Kidney capillary endothelial cell (primary cell): ENCODE data around the gene PRKD1.

Experiments
- DNase-seq: peaks from one replicate; pipeline ENCODE4 v3.0.0-alpha.2; 2018; ENCODE audit warnings: low spot score

The PRKD1 gene

DNA sequence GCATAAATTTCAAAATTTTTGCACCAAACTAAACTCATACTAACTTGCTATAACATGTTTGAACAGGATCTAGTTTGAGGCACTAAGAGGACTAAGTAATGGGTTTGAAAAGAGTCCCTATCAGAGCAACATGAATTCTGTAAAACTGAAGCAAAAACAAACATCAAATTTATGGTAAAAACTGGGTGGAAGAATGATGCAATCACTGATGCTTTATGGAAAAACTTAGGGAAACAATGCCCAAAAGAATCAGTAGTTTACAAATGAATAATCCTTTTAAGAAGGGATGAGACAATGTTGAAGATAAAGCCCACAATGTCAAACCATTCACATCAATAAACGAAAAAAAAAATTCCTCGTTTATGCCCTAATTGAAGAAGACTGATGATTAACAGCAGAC lies 88.9 kb downstream of the PRKD1 start:
- DNase-seq, result no peak

- DNase-seq, result no peak
These were observed 91.3 kb downstream of the PRKD1 start for GRCh38 chr14:29836395-29836794.

- no peak for DNase-seq
These were observed 95.6 kb downstream of the PRKD1 start for GRCh38 chr14:29832042-29832441.

GRCh38 chr14:29829851-29830250 lies 97.8 kb downstream of the PRKD1 start:
- DNase-seq, result no peak

GRCh38 chr14:29823816-29824215 lies 103.8 kb downstream of the PRKD1 start:
- no peak for DNase-seq

GRCh38 chr14:29822430-29822709 lies 105.3 kb downstream of the PRKD1 start:
- no peak for DNase-seq

DNA sequence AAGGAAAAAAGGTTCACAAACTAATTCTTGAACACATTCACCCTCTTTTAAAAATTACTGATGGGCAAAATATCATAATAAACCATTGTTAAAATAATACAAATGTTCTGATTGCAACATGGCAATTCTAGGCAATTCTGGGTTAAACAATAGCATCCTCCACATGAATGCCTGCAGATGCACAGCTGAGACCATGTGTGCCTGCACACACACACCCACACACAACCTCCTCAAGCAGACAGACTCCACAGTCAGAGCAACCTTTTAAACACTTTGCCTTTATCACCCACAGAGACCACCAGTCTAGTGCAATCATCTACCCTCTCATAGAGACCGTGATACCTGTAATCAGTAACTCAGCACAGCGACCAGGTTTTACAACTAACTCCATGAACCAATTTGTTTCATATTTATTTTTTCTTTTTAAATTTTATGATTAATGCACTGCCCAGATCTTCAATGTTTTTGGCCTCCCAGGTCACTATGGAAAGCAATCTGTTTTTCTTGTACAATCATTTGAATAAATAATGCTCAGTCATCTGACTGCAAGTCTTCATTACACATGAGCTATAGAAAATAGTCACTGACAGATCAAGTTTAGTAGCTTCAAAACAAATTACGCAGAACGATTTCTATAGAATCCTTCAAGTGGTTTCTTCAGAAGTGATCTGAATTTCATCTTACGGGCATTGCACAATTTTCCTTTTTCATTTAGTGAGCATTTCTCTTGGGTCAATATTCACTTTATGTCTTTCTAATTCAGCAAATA lies 105.8 kb downstream of the PRKD1 start:
- no peak for DNase-seq

GRCh38 chr14:29821242-29821641 lies 106.4 kb downstream of the PRKD1 start:
- no peak for DNase-seq

- DNase-seq, result no peak
These were observed 106.9 kb downstream of the PRKD1 start for GRCh38 chr14:29820785-29821184.

- DNase-seq, result no peak
These were observed 109.8 kb downstream of the PRKD1 start for GRCh38 chr14:29817767-29818405.

DNA sequence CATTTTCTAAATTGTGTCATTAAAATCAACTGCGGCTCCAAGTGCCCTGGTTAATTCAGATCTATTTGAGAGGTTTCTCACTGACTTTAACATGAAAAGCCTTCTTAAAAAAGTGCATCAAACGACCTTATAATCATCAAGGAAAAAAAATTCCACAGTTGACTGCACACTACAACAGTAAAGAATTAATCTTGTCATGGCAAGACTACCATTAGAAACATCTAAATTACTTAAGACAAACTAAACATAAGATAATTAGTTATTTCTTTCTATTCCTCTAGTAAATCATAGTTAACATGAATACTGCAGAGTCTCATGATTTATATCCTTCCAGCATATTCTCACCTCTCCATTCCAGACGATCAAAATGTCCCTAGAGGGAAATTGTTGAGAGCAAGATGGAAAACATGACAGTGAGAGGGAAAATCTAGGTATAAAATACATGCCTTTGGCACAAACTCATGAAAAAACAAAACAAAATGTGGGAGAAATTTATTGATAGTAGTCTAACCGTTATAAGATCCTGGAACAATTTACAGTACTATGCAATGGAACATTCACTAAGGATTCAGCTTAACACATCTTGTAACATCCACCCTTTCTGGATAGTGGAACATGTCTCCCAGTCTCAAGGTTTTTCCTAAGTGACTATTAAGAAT lies 112.5 kb downstream of the PRKD1 start:
- no peak for DNase-seq

- no peak for DNase-seq
These were observed 113.3 kb downstream of the PRKD1 start for GRCh38 chr14:29814156-29815015.

DNA sequence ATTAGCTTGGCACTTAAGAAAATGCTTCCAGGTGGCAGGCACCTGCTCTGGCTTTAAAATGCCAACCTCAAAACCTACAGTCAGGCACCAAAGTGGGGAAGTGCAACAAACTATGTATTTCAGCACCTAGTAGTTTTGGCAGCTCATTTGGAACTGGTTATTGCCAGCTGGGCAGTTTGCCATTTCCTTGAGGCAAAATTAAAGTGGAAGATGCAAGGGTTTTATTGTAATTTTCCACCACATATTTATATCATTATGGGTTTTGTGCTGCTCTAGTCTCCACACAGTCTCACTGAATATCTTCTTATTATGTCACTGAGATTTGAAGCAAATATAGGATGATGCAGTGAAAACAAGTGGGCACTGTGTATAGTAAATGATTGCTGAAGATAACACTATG lies 117.0 kb downstream of the PRKD1 start:
- DNase-seq, result no peak

DNA sequence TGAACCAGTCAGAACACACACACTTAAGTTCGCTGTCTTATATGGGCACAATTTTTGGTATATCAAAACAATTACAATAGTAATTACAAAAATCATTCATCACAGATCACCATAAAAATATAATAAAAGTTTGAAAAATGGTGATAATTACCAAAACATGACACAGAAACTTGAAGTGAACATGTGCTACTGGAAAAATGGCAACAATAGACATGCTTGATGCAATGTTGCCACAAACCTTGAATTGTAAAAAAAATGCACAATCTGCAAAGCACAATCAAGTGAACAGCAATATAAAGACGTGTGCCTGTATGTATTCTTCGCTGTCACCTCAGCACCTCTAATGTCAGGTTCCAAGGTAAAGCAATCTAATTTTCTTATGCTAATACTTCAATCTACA lies 117.6 kb downstream of the PRKD1 start:
- DNase-seq, result no peak

DNA sequence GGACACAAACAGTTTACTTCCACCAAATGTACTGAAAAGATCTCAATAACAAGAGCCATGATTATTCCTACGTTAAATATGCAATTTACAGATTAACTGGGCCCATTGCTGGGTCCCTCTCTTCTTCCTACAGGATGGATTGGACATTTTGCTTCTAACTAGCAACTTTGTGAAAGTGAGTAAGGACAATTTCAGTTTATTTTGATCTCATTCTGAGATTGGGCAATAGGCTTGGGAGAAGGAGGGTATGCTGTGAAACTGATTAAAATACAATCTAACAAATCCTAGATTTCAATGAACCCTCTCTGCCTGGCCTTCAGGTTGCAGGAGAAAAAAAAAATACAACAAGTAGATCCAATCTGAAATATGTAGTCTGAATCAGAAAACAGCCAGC lies 121.5 kb downstream of the PRKD1 start:
- no peak for DNase-seq

- DNase-seq, result peak; percentile 14
These were observed 122.1 kb downstream of the PRKD1 start for GRCh38 chr14:29805415-29806123.

GRCh38 chr14:29804481-29805266 lies 123.0 kb downstream of the PRKD1 start:
- no peak for DNase-seq

- DNase-seq, result no peak
These were observed 124.6 kb downstream of the PRKD1 start for GRCh38 chr14:29803045-29803444.

- DNase-seq, result no peak
These were observed 125.4 kb downstream of the PRKD1 start for GRCh38 chr14:29802211-29802610.

DNA sequence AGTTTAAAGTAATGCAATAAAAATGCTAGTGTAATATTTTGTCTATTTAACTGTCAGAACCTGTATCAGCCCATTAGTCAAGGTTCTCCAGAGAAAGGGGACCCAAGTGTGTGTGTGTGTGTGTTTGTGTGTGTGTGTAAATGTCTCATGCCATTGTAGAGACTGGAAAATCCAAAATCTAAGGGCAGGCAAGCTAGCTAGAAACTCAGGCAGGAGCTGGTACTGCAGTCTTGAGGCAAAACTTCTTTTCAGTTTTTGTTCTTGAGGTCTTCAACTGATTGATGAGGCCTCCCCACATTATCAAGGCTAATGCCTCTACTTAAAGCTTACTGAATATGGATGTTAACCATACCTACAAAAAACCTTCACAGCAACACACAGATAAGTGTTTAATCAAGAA lies 126.7 kb downstream of the PRKD1 start:
- DNase-seq, result no peak

GRCh38 chr14:29799464-29800095 lies 128.1 kb downstream of the PRKD1 start:
- DNase-seq, result no peak
